DMS153 (cell line): Measurements from ENCODE around the gene VEGFB.

ENCODE experiments used
- DNase-seq: peaks from one replicate; lab custom pipeline; 2025; lab: John Stamatoyannopoulos, UW

Gene VEGFB

GRCh38 chr11:64211181-64211872 lies 23.1 kb upstream of the VEGFB start:
- DNase-seq: no peak

GRCh38 chr11:64216879-64217278 lies 17.5 kb upstream of the VEGFB start:
- DNase-seq: no peak

GRCh38 chr11:64218628-64219353 lies 15.6 kb upstream of the VEGFB start:
- DNase-seq: no peak

- no peak for DNase-seq
Measured at GRCh38 chr11:64219354-64219684, 15.1 kb upstream of the VEGFB start.

GRCh38 chr11:64219755-64220154 lies 14.6 kb upstream of the VEGFB start:
- no peak for DNase-seq

GRCh38 chr11:64220271-64220670 lies 14.1 kb upstream of the VEGFB start:
- no peak for DNase-seq

GRCh38 chr11:64220798-64221197 lies 13.6 kb upstream of the VEGFB start:
- DNase-seq: no peak

GRCh38 chr11:64222651-64223000 lies 11.8 kb upstream of the VEGFB start:
- DNase-seq: no peak

- DNase-seq: peak; percentile 73
Measured at GRCh38 chr11:64223001-64223651, 11.3 kb upstream of the VEGFB start.

- no peak for DNase-seq
Measured at GRCh38 chr11:64224151-64224890, 10.1 kb upstream of the VEGFB start.

GRCh38 chr11:64224891-64225607 lies 9.3 kb upstream of the VEGFB start:
- no peak for DNase-seq

GRCh38 chr11:64225608-64226506 lies 8.5 kb upstream of the VEGFB start, which contains the start of the genes NUDT22 and TRPT1:
NUDT22 (plus strand) TSS chr11:64226274; CDS start chr11:64226653, 379 bp downstream.
TRPT1 (minus strand) TSS chr11:64226186; CDS start chr11:64225860, 326 bp downstream.
- peak; percentile 68 for DNase-seq

- DNase-seq: peak; percentile 59
Measured at GRCh38 chr11:64226507-64227051, 7.8 kb upstream of the VEGFB start.

- no peak for DNase-seq
Measured at GRCh38 chr11:64227405-64227956, 6.9 kb upstream of the VEGFB start.

GRCh38 chr11:64229090-64229743 lies 5.2 kb upstream of the VEGFB start:
- no peak for DNase-seq

- DNase-seq: no peak
Measured at GRCh38 chr11:64229744-64230170, 4.6 kb upstream of the VEGFB start.

- peak; percentile 93 for DNase-seq
Measured at GRCh38 chr11:64230171-64230984, 4.0 kb upstream of the VEGFB start, which contains the start of gene DNAJC4. DNAJC4 (plus strand) TSS chr11:64230548; CDS start chr11:64230855, 307 bp downstream.

GRCh38 chr11:64230985-64231365 lies 3.4 kb upstream of the VEGFB start:
- DNase-seq: no peak

GRCh38 chr11:64231546-64231945 lies 2.8 kb upstream of the VEGFB start:
- DNase-seq: no peak
